Esophagus muscularis mucosa (tissue), 4 donors: ENCODE results near the gene ACER3. TPM values are rescaled to one million over a fixed set of nuclear protein-coding genes. Genes with fewer than 3 reads are reported as not detected.
"Not testable (repeated sequence)": the region's sequence is repeated elsewhere in the genome, so short reads cannot be mapped to it uniquely, and the experiment has no call there.

Experiments
- DNase-seq: peaks from one replicate; pipeline ENCODE4 v3.0.0-alpha.2; 2017; ENCODE audit errors: extremely low spot score
- H3K27ac ChIP-seq, 4 donors: fragments of 200-600 bp; sonication (generic); replicated peaks in 1 of 4; 1 replicate in 3 of 4; 2 replicates in 1 of 4; pipeline ENCODE4 v1.5.1; 2016 to 2019; ENCODE audit warnings: mild to moderate bottlenecking in 1 of 4
- H3K27me3 ChIP-seq, 4 donors: fragments of 200-600 bp; sonication (generic); one replicate each; pipeline versions ENCODE4 v1.5.1 to v1.6.0; 2016 to 2019
- H3K36me3 ChIP-seq, 4 donors: fragments of 200-600 bp; sonication (generic); one replicate each; pipeline ENCODE4 v1.5.1; 2016 to 2019
- H3K4me1 ChIP-seq, 4 donors: fragments of 200-600 bp; sonication (generic); one replicate each; pipeline ENCODE4 v1.5.1; 2016 to 2019
- H3K4me3 ChIP-seq, 4 donors: fragments of 200-600 bp; sonication (generic); 1 replicate in 2 of 4; 2 replicates in 2 of 4; pipeline ENCODE4 v1.5.1; 2016 to 2019; ENCODE audit warnings: mild to moderate bottlenecking in 4 of 4, moderate library complexity in 1 of 4
- H3K9me3 ChIP-seq, 4 donors: fragments of 200-600 bp; sonication (generic); 1 replicate in 3 of 4; 2 replicates in 1 of 4; pipeline ENCODE4 v1.5.1; 2016 to 2019
- EP300 ChIP-seq: sonication (generic); formaldehyde crosslinking; IDR thresholded peaks from one replicate; pipeline ENCODE4 v1.6.1; 2017; ENCODE audit warnings: antibody characterized with exemption
- POLR2A ChIP-seq: fragments of 450-650 bp; IDR thresholded peaks from one replicate; pipeline ENCODE4 v1.6.1; 2017; ENCODE audit warnings: antibody characterized with exemption, moderate library complexity, mild to moderate bottlenecking, low read depth
- POLR2AphosphoS5 ChIP-seq, 2 donors: sonication (generic); formaldehyde crosslinking; IDR thresholded peaks; one replicate each; pipeline ENCODE4 v1.6.1; 2017; ENCODE audit warnings: antibody characterized with exemption in 2 of 2
- WGBS: methylation state at CpG from one replicate; pipeline ENCODE4 v1.1.5; 2018; 5-methylcytosine and 5-hydroxymethylcytosine counted together
- intact Hi-C: fragments of 100-400 bp; cut with DNase I; formaldehyde crosslinking; loops from one replicate; pipeline ENCODE4 v1.15.1; 2023
- total RNA-seq, 4 donors: library from RNA; depleted of rRNA; stranded (reverse); fragments of >200 nt; gene quantifications; one replicate each; pipeline versions ENCODE4 v1.1.0 to v1.2.1, GENCODE V29; 2016
- TF ChIP-seq, protein P1 (sequence below), 3 experiments: fragments of 200-600 bp in 2 of 3; fragments of 450-650 bp in 1 of 3; sonication (generic) in 2 of 3; IDR thresholded peaks; one replicate each; pipeline ENCODE4 v1.5.1; 2017 to 2019; ENCODE audit warnings: antibody characterized with exemption in 3 of 3, mild to moderate bottlenecking in 2 of 3, moderate library complexity in 1 of 3

The ACER3 gene
- total RNA-seq, result 10 to 100 TPM; 10.5 to 12.8 (median 11.2) TPM

- TF ChIP-seq POLR2AphosphoS5 (IDR thresholded peaks at IDR 0.05) (peak; percentile 69 to 88), POLR2A (peak; percentile 28), EP300 (no peak)
- TF ChIP-seq, protein P1, sequence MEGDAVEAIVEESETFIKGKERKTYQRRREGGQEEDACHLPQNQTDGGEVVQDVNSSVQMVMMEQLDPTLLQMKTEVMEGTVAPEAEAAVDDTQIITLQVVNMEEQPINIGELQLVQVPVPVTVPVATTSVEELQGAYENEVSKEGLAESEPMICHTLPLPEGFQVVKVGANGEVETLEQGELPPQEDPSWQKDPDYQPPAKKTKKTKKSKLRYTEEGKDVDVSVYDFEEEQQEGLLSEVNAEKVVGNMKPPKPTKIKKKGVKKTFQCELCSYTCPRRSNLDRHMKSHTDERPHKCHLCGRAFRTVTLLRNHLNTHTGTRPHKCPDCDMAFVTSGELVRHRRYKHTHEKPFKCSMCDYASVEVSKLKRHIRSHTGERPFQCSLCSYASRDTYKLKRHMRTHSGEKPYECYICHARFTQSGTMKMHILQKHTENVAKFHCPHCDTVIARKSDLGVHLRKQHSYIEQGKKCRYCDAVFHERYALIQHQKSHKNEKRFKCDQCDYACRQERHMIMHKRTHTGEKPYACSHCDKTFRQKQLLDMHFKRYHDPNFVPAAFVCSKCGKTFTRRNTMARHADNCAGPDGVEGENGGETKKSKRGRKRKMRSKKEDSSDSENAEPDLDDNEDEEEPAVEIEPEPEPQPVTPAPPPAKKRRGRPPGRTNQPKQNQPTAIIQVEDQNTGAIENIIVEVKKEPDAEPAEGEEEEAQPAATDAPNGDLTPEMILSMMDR (IDR thresholded peaks at IDR 0.05), result peak in 2 of 3 experiments; percentile 7 to 36
- H3K27ac ChIP-seq, result peak within 1 kb of the TSS; percentile 89 to 92 (median 90)
- H3K4me1 ChIP-seq, result peaks cover 15 to 30% (median 27%) of the 10 kb centered on the region in 4 donors
- intact Hi-C loops, result no loop called here
- H3K4me3 ChIP-seq, result peak within 1 kb of the TSS; percentile 81 to 86 (median 82)
- H3K27me3 ChIP-seq, result no peaks in the 10 kb centered on the region
- WGBS, result 1% methylated on average over 45 of the region's 73 CpGs
- no peaks in the 10 kb centered on the region for H3K9me3 ChIP-seq
- no peaks in the 10 kb centered on the region for H3K36me3 ChIP-seq
- peak; percentile 94 for DNase-seq
Measured at GRCh38 chr11:76860539-76861475, at the start of gene ACER3. TSS of gene ACER3 (plus strand) at chr11:76860918. CDS start at chr11:76860977, 59 bp downstream.

GRCh38 chr11:76811259-76811658 lies 49.5 kb upstream of the ACER3 start:
- DNase-seq, result no peak
- H3K27ac ChIP-seq, result no peak overlapping the region
- H3K27me3 ChIP-seq, result no peaks in the 10 kb centered on the region
- intact Hi-C loops, result no loop called here
- 96% methylated on average over 4 of the region's 4 CpGs for WGBS
- peaks cover 9 to 14% (median 10%) of the 10 kb centered on the region in 4 donors for H3K4me1 ChIP-seq
- peaks cover 0 to 12% (median 4%) of the 10 kb centered on the region in 4 donors for H3K9me3 ChIP-seq
- no peaks in the 10 kb centered on the region for H3K36me3 ChIP-seq
- TF ChIP-seq, protein P1 (IDR thresholded peaks at IDR 0.05), result no peak
- TF ChIP-seq EP300 (no peak), POLR2A (no peak), POLR2AphosphoS5 (IDR thresholded peaks at IDR 0.05) (no peak)
- no peak overlapping the region for H3K4me3 ChIP-seq

- Histone ChIP-seq H3K9me3 (peaks cover 0 to 17% (median 4%) of the 10 kb centered on the region in 4 donors), H3K4me1 (no peaks in the 10 kb centered on the region), H3K4me3 (no peak overlapping the region), H3K27ac (no peak overlapping the region), H3K36me3 (no peaks in the 10 kb centered on the region), H3K27me3 (no peaks in the 10 kb centered on the region)
- intact Hi-C loops, result no loop called here
- WGBS, result 93% methylated on average over 2 of the region's 2 CpGs
- TF ChIP-seq POLR2AphosphoS5 (IDR thresholded peaks at IDR 0.05) (no peak), EP300 (no peak), POLR2A (no peak)
- TF ChIP-seq, protein P1 (IDR thresholded peaks at IDR 0.05), result no peak
- no peak for DNase-seq
Measured at GRCh38 chr11:76814414-76814813, 46.3 kb upstream of the ACER3 start.

GRCh38 chr11:76815678-76816077 lies 45.0 kb upstream of the ACER3 start:
- H3K27me3 ChIP-seq, DNase-seq, H3K4me1 ChIP-seq, intact Hi-C loops, H3K27ac ChIP-seq, H3K4me3 ChIP-seq, H3K36me3 ChIP-seq: not testable (repeated sequence)
- H3K9me3 ChIP-seq, result peaks cover 0 to 17% (median 4%) of the 10 kb centered on the region in 4 donors
- WGBS, result 92% methylated on average over 7 of the region's 7 CpGs

GRCh38 chr11:76820184-76820566 lies 40.5 kb upstream of the ACER3 start:
- WGBS, result 85% methylated on average over 1 of the region's 1 CpG
- no peak for DNase-seq
- peaks cover 0 to 3% (median 2%) of the 10 kb centered on the region in 4 donors for H3K4me1 ChIP-seq

DNA sequence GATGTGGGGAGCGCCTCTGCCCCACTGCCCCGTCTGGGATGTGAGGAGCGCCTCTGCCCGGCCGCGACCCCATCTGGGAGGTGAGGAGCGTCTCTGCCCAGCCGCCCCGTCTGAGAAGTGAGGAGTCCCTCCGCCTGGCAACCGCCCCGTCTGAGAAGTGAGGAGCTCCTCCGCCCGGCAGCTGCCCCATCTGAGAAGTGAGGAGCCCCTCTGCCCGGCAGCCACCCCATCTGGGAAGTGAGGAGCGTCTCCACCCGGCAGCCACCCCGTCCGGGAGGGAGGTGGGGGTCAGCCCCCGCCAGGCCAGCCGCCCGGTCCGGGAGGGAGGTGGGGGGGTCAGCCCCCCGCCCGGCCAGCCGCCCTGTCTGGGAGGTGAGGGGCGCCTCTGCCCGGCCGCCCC lies 39.3 kb upstream of the ACER3 start:
- H3K27me3 ChIP-seq, H3K4me1 ChIP-seq, H3K9me3 ChIP-seq, H3K4me3 ChIP-seq, intact Hi-C loops, H3K27ac ChIP-seq, H3K36me3 ChIP-seq, DNase-seq: not testable (repeated sequence)
- WGBS, result 100% methylated on average over 4 of the region's 29 CpGs

More at GRCh38 chr11:76820184-76820566, 40.5 kb upstream of the ACER3 start:
- peaks cover 0 to 16% (median 2%) of the 10 kb centered on the region in 4 donors for H3K9me3 ChIP-seq
- TF ChIP-seq, protein P1 (IDR thresholded peaks at IDR 0.05), result no peak
- no peak for TF ChIP-seq POLR2A
- TF ChIP-seq POLR2AphosphoS5 (IDR thresholded peaks at IDR 0.05), result no peak
- TF ChIP-seq EP300, result no peak
- no peak overlapping the region for H3K27ac ChIP-seq
- intact Hi-C loops, result no loop called here
- H3K27me3 ChIP-seq, result no peaks in the 10 kb centered on the region
- no peak overlapping the region for H3K4me3 ChIP-seq
- H3K36me3 ChIP-seq, result no peaks in the 10 kb centered on the region
